Femur (tissue), 1 donor: ENCODE results near the gene KLHL40.

ENCODE experiments used
- DNase-seq: peaks from one replicate; pipeline ENCODE4 v3.0.0-alpha.2; 2017

The KLHL40 gene, protein sequence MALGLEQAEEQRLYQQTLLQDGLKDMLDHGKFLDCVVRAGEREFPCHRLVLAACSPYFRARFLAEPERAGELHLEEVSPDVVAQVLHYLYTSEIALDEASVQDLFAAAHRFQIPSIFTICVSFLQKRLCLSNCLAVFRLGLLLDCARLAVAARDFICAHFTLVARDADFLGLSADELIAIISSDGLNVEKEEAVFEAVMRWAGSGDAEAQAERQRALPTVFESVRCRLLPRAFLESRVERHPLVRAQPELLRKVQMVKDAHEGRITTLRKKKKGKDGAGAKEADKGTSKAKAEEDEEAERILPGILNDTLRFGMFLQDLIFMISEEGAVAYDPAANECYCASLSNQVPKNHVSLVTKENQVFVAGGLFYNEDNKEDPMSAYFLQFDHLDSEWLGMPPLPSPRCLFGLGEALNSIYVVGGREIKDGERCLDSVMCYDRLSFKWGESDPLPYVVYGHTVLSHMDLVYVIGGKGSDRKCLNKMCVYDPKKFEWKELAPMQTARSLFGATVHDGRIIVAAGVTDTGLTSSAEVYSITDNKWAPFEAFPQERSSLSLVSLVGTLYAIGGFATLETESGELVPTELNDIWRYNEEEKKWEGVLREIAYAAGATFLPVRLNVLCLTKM

GRCh38 chr3:42685363-42685881 is at the start of gene KLHL40:
TSS of gene KLHL40 (plus strand) at chr3:42685537. CDS start at chr3:42685619, 82 bp downstream.
- peak; percentile 68 for DNase-seq

DNA sequence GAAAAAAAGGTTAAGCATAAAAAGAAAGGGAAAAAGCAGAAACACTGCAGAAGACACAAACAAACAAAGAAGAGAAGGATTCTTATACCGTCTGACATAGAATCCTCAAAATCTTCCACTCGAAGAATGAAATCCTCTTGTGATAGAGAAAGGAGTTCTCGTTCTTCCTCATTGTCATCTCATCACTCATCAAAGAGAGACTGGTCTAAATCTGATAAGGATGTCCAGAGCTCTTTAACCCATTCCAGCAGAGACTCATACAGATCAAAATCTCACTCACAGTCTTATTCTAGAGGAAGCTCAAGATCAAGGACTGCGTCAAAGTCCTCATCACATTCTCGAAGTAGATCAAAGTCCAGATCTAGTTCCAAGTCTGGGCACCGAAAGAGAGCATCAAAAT is 48.3 kb upstream of the KLHL40 start:
- DNase-seq = no peak

DNA sequence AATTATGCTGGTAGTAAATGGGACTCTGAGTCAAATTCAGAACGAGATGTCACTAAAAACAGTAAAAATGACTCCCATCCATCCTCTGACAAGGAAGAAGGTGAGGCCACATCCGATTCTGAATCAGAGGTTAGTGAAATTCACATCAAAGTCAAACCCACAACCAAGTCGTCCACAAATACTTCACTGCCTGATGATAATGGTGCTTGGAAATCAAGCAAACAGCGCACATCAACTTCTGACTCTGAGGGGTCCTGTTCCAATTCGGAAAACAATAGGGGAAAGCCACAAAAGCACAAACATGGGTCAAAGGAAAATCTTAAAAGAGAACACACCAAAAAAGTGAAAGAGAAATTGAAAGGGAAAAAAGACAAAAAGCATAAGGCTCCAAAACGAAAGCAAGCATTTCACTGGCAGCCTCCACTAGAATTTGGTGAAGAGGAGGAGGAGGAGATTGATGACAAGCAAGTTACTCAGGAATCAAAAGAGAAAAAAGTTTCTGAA is 46.9 kb upstream of the KLHL40 start:
- DNase-seq = no peak

DNA sequence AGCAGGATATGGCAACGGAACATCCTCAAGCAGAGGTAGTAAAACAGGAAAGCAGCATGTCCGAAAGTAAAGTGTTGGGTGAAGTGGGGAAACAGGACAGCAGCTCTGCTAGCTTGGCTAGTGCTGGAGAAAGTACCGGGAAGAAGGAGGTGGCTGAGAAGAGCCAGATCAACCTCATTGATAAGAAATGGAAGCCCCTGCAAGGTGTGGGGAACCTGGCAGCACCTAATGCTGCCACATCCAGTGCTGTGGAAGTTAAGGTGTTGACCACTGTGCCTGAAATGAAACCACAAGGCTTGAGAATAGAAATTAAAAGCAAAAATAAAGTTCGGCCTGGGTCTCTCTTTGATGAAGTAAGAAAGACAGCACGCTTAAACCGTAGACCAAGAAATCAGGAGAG is 46.1 kb upstream of the KLHL40 start:
- no peak for DNase-seq

DNA sequence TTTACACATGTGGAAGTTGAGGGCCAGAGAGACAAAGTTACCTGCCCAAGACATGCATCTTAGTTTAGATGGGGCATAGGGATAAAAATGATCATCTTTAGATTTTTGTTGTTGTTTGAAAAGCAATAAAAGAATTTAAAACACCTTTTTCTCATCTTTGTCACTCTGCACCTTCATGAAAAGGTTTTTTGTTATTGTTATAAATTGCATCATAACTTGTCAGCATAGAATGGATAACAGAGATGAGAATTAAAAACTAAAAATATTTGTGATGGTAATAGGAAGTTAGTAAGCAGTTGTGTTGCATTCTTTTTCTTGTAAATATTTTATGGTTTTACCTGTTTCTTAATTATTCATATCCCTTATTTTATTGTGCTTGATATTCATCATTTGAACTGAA is 45.2 kb upstream of the KLHL40 start:
- no peak for DNase-seq

DNA sequence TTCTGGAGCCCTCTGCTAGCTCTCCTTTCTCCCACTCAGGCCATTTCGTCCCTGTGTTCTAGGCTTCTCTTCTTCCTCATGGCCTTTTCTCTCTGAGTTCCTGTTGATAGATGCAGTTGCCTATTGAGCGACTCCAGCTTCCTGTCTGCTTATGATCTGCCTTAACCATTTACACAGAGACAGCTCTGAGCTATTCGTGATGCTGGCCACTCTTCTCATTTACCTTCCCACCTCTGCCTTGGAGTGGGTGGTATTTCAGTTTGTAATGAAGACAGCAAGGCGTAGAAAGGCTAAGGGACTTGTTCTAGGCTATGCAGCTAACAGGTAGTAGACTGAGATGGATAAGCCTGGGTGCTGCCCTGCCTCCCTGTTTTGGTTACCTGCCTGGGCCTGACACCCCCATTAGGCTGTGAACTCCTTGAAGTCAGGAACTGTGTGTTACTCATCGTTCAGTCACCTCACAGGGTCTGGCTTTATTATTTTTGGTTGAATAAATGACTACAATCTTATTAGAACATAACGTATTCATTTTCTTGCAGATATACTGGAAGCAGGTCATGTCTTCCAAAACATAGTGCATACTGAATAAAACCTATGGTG is 44.5 kb upstream of the KLHL40 start:
- DNase-seq = no peak

GRCh38 chr3:42647821-42648459 is 37.4 kb upstream of the KLHL40 start:
- no peak for DNase-seq

- DNase-seq = no peak
These were observed 36.3 kb upstream of the KLHL40 start for GRCh38 chr3:42649006-42649405.

DNA sequence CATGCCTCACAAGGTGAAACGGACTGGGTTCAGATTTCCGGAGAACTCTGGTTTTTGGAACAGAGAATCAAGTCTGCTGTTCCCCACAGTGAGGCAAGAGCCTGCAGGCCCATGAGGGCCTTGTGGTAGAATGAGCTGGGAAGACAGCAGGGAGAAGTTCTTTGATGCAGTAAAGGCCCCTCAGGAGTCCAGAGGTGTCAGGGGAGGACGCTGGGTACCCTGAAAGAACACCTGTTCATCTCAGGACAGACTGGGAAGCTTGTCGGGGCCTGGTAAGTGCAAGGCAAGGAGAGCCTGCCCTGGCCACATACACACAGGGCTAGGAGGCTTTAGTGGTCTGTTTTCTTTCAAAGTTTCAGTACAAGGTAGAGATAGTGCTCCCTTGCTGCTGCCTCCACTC is 35.6 kb upstream of the KLHL40 start:
- no peak for DNase-seq

DNA sequence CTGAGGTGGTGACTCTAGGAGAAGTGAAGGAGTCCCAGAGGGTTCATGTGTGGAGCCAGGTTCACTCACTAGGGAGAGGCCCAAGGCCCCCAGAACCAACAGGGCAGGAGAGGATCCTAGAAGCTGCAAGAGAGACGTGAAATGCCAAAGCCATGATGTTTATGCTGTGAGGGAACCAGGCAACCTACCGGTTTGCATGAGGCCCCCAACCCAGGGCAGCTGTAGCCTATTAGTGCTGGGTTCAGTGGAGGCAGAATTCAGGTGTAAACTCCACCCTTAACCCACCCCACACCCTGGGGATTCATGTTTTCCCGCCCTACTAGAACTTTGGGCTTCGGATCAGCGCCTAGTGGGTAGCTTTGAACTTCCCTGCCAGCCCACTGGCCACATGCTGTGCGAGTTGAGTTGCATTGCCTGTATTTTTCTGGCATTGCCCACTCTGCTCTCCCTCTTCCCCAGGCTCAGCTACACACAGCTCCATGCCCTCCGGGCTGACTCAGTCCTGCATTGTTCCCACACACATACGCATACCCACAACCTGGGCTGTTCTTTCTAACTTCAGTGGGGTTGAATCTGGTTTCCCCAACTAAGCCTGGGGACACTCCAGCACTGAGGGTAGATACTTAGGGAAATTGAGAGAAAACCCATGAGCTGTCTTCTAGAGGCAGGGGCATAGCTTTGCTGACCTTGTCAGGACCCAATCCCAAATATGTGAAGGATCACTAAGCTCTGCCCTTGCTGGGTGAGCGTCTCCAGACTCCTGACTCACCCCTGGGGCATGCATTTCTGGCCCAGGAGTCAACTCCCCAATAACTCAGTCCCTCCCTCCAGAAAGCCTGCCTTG is 33.9 kb upstream of the KLHL40 start:
- DNase-seq = no peak

GRCh38 chr3:42652251-42652610 is 33.1 kb upstream of the KLHL40 start:
- DNase-seq = no peak

- peak; percentile 66 for DNase-seq
These were observed 32.6 kb upstream of the KLHL40 start for GRCh38 chr3:42652611-42653302.

DNA sequence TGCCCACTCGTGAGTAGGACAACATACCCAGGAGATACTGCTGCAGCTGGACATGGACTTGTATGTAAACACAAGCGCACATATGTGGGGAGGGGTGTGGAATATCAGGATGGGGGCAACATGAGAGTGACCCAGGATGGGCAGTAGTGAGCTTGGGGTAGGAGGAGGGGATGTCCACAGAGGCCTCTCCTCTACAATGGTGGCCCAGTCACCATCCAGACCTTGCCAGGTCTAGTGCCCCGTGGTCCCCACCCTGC is 32.1 kb upstream of the KLHL40 start:
- no peak for DNase-seq

GRCh38 chr3:42653560-42654330 is 31.6 kb upstream of the KLHL40 start, which contains the start of gene ZBTB47:
TSS of gene ZBTB47 (plus strand) at chr3:42653697. CDS start at chr3:42658356, 4,659 bp downstream.
- peak; percentile 71 for DNase-seq

- peak; percentile 75 for DNase-seq
These were observed 30.8 kb upstream of the KLHL40 start for GRCh38 chr3:42654331-42655201.

- peak; percentile 72 for DNase-seq
These were observed 29.9 kb upstream of the KLHL40 start for GRCh38 chr3:42655331-42655888.

GRCh38 chr3:42655980-42656679 is 29.2 kb upstream of the KLHL40 start:
- no peak for DNase-seq

GRCh38 chr3:42656680-42657610 is 28.4 kb upstream of the KLHL40 start:
- no peak for DNase-seq
